Osteocyte (in vitro differentiated cells): ENCODE measurements around the gene IL1RAPL2. TPM values are rescaled to one million over a fixed set of nuclear protein-coding genes. Genes with fewer than 3 reads are reported as not detected.

Source experiments
- DNase-seq: peaks from one replicate; pipeline ENCODE4 v3.0.0; 2021; ENCODE audit warnings: mixed read lengths; ENCODE audit not compliant: unreplicated experiment; ENCODE audit errors: extremely low spot score
- H3K27ac Mint-ChIP-seq: one replicate; pipeline ENCODE4 v1.8.0; 2021; ENCODE audit warnings: mild to moderate bottlenecking, mixed read lengths; ENCODE audit not compliant: unreplicated experiment
- H3K27me3 Mint-ChIP-seq: one replicate; pipeline ENCODE4 v1.8.0; 2021; ENCODE audit warnings: mixed read lengths; ENCODE audit not compliant: unreplicated experiment
- H3K36me3 Mint-ChIP-seq: one replicate; pipeline ENCODE4 v1.8.0; 2021; ENCODE audit warnings: mixed read lengths; ENCODE audit not compliant: unreplicated experiment
- H3K4me1 Mint-ChIP-seq: one replicate; pipeline ENCODE4 v1.8.0; 2021; ENCODE audit warnings: mixed read lengths; ENCODE audit not compliant: unreplicated experiment
- H3K4me3 Mint-ChIP-seq: one replicate; pipeline ENCODE4 v1.8.0; 2021; ENCODE audit warnings: mild to moderate bottlenecking, moderate library complexity, mixed read lengths; ENCODE audit not compliant: unreplicated experiment
- H3K9me3 Mint-ChIP-seq: one replicate; pipeline ENCODE4 v1.8.0; 2021; ENCODE audit warnings: mixed read lengths; ENCODE audit not compliant: unreplicated experiment
- total RNA-seq: library from RNA; stranded (reverse); gene quantifications from 2 replicates; pipeline ENCODE4 v1.2.1, GENCODE V29; 2021
- TF ChIP-seq, protein P1 (sequence below): fragments of 200-600 bp; sonication (generic); IDR thresholded peaks from 2 replicates; pipeline ENCODE4 v1.5.0; 2021; ENCODE audit warnings: antibody characterized with exemption, mild to moderate bottlenecking, moderate library complexity

IL1RAPL2 gene
- total RNA-seq, 1 donor from 2014 or later: not detected

GRCh38 chrX:104568304-104568915 is 2.4 kb downstream of the IL1RAPL2 start:
- Mint-ChIP-seq H3K36me3 (no peaks in the 10 kb centered on the region), H3K27ac (no peak overlapping the region), H3K4me3 (no peak overlapping the region), H3K27me3 (peaks cover 17% of the 10 kb centered on the region), H3K4me1 (no peaks in the 10 kb centered on the region), H3K9me3 (no peaks in the 10 kb centered on the region)
- no peak for DNase-seq
- TF ChIP-seq, protein P1, sequence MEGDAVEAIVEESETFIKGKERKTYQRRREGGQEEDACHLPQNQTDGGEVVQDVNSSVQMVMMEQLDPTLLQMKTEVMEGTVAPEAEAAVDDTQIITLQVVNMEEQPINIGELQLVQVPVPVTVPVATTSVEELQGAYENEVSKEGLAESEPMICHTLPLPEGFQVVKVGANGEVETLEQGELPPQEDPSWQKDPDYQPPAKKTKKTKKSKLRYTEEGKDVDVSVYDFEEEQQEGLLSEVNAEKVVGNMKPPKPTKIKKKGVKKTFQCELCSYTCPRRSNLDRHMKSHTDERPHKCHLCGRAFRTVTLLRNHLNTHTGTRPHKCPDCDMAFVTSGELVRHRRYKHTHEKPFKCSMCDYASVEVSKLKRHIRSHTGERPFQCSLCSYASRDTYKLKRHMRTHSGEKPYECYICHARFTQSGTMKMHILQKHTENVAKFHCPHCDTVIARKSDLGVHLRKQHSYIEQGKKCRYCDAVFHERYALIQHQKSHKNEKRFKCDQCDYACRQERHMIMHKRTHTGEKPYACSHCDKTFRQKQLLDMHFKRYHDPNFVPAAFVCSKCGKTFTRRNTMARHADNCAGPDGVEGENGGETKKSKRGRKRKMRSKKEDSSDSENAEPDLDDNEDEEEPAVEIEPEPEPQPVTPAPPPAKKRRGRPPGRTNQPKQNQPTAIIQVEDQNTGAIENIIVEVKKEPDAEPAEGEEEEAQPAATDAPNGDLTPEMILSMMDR: no peak

- DNase-seq: no peak
- no peaks in the 10 kb centered on the region for H3K4me1 Mint-ChIP-seq
- TF ChIP-seq, protein P1: no peak
These were observed 52.3 kb downstream of the IL1RAPL2 start for GRCh38 chrX:104618106-104618895.

GRCh38 chrX:104621781-104622180 is 55.8 kb downstream of the IL1RAPL2 start:
- no peak overlapping the region for H3K27ac Mint-ChIP-seq
- H3K4me1 Mint-ChIP-seq: no peaks in the 10 kb centered on the region
- TF ChIP-seq, protein P1: no peak
- no peak for DNase-seq
- H3K27me3 Mint-ChIP-seq: no peaks in the 10 kb centered on the region
- H3K4me3 Mint-ChIP-seq: no peak overlapping the region
- H3K9me3 Mint-ChIP-seq: peaks cover 20% of the 10 kb centered on the region
- H3K36me3 Mint-ChIP-seq: no peaks in the 10 kb centered on the region

More at GRCh38 chrX:104618106-104618895, 52.3 kb downstream of the IL1RAPL2 start:
- Mint-ChIP-seq H3K9me3 (peaks cover 27% of the 10 kb centered on the region), H3K27ac (no peak overlapping the region), H3K27me3 (no peaks in the 10 kb centered on the region), H3K4me3 (no peak overlapping the region), H3K36me3 (no peaks in the 10 kb centered on the region)

- Mint-ChIP-seq H3K27me3 (no peaks in the 10 kb centered on the region), H3K4me3 (no peak overlapping the region), H3K4me1 (no peaks in the 10 kb centered on the region), H3K36me3 (no peaks in the 10 kb centered on the region), H3K27ac (no peak overlapping the region), H3K9me3 (peaks cover 51% of the 10 kb centered on the region)
- DNase-seq: no peak
- TF ChIP-seq, protein P1: no peak
These were observed 75.2 kb downstream of the IL1RAPL2 start for GRCh38 chrX:104641176-104641575.

GRCh38 chrX:104647084-104647483 is 81.1 kb downstream of the IL1RAPL2 start:
- Mint-ChIP-seq H3K36me3 (no peaks in the 10 kb centered on the region), H3K27ac (no peak overlapping the region), H3K27me3 (no peaks in the 10 kb centered on the region), H3K9me3 (peaks cover 27% of the 10 kb centered on the region), H3K4me3 (no peak overlapping the region), H3K4me1 (no peaks in the 10 kb centered on the region)
- DNase-seq: no peak
- TF ChIP-seq, protein P1: no peak
